ENCODE results near the gene RAP1A.

- TF ChIP-seq CTCF (conservative IDR thresholded peaks at IDR 0.05) (no peak), EZH2 (IDR thresholded peaks at IDR 0.05; ENCODE audit: low read depth) (no peak)
These were observed 15.9 kb downstream of the RAP1A start for GRCh38 chr1:111635324-111636009.

All from PC-9 (cell line).